Neural cell (in vitro differentiated cells): ENCODE data around the gene DPEP1. TPM values are rescaled to one million over a fixed set of nuclear protein-coding genes. Genes with fewer than 3 reads are reported as not detected.

Source experiments
- H2AFZ ChIP-seq: fragments of 200-600, 300-800 bp; sonication (generic), shearing (Covaris generic); 2 replicates; pipeline ENCODE4 v1.6.0; 2014; ENCODE audit warnings: low read depth, mild to moderate bottlenecking, antibody characterized with exemption, low read length, moderate library complexity
- H3F3A ChIP-seq: fragments of 200-600 bp; shearing (Covaris generic); 2 replicates; pipeline ENCODE4 v1.6.1; 2016; ENCODE audit warnings: mild to moderate bottlenecking, moderate library complexity, mixed read lengths, antibody characterized with exemption, low read length; ENCODE audit not compliant: insufficient read depth, poor library complexity, severe bottlenecking
- H3K27ac ChIP-seq: fragments of 200-600, 300-800 bp; sonication (generic), shearing (Covaris generic); 2 replicates; pipeline ENCODE4 v1.5.1; 2014; ENCODE audit warnings: mild to moderate bottlenecking, low read length, moderate library complexity
- H3K27me3 ChIP-seq: fragments of 300-800, 200-600 bp; sonication (generic), shearing (Covaris generic); 2 replicates; pipeline ENCODE4 v1.6.0; 2014; ENCODE audit warnings: mild to moderate bottlenecking, low read depth, low read length, moderate library complexity; ENCODE audit not compliant: insufficient read depth
- H3K36me3 ChIP-seq: fragments of 300-800, 200-600 bp; sonication (generic), shearing (Covaris generic); 2 replicates; pipeline ENCODE4 v1.5.1; 2014; ENCODE audit warnings: mild to moderate bottlenecking, antibody characterized with exemption, low read length, moderate library complexity; ENCODE audit not compliant: insufficient read depth
- H3K4me2 ChIP-seq: fragments of 300-800, 200-600 bp; sonication (generic), shearing (Covaris generic); 2 replicates; pipeline ENCODE4 v1.6.0; 2014; ENCODE audit warnings: mild to moderate bottlenecking, low read length
- H3K4me3 ChIP-seq: fragments of 300-800, 200-600 bp; sonication (generic), shearing (Covaris generic); 2 replicates; pipeline ENCODE4 v1.5.1; 2014; ENCODE audit warnings: mild to moderate bottlenecking, low read length, moderate library complexity
- H3K79me2 ChIP-seq: fragments of 200-600 bp; shearing (Covaris generic); replicated peaks from 2 replicates; pipeline ENCODE4 v1.6.0; 2014; ENCODE audit warnings: mild to moderate bottlenecking, low read length, moderate library complexity; ENCODE audit not compliant: insufficient read depth
- H3K9ac ChIP-seq: fragments of 300-800, 200-600 bp; sonication (generic), shearing (Covaris generic); 2 replicates; pipeline ENCODE4 v1.6.1; 2016; ENCODE audit warnings: mild to moderate bottlenecking, low read length, mixed read lengths
- H3K9me2 ChIP-seq: fragments of 200-600 bp; shearing (Covaris generic); 2 replicates; pipeline ENCODE4 v1.6.1; 2016; ENCODE audit warnings: mild to moderate bottlenecking, low read length, mixed read lengths; ENCODE audit not compliant: insufficient read depth
- H3K9me3 ChIP-seq: fragments of 200-600, 300-800 bp; sonication (generic), shearing (Covaris generic); 2 replicates; pipeline ENCODE4 v1.6.1; 2016; ENCODE audit warnings: mild to moderate bottlenecking, mixed run types, low read length, moderate library complexity, mixed read lengths
- H4K20me1 ChIP-seq: fragments of 200-600 bp; shearing (Covaris generic); 2 replicates; pipeline ENCODE4 v1.6.1; 2016; ENCODE audit warnings: mild to moderate bottlenecking, mixed run types; ENCODE audit not compliant: insufficient read depth
- EP300 ChIP-seq: fragments of 450-650 bp; conservative IDR thresholded peaks from 2 replicates; pipeline ENCODE4 v1.6.1; 2014; ENCODE audit warnings: antibody characterized with exemption, mild to moderate bottlenecking, moderate library complexity; ENCODE audit not compliant: poor library complexity, severe bottlenecking
- EZH2 ChIP-seq: fragments of 200-600, 300-800 bp; shearing (Covaris generic), sonication (generic); IDR thresholded peaks from 2 replicates; pipeline ENCODE4 v1.6.1; 2014; ENCODE audit warnings: antibody characterized with exemption, low read length, borderline replicate concordance, mild to moderate bottlenecking; ENCODE audit not compliant: insufficient read depth, poor library complexity, severe bottlenecking
- MXI1 ChIP-seq: fragments of 450-650 bp; conservative IDR thresholded peaks from 2 replicates; pipeline ENCODE4 v1.6.1; 2014; ENCODE audit warnings: antibody characterized with exemption, mild to moderate bottlenecking; ENCODE audit not compliant: poor library complexity, severe bottlenecking
- POLR2AphosphoS5 ChIP-seq: IDR thresholded peaks from 2 replicates; pipeline ENCODE4 v1.6.1; 2012
- RAD21 ChIP-seq: fragments of 450-650 bp; conservative IDR thresholded peaks from 2 replicates; pipeline ENCODE4 v1.6.1; 2014; ENCODE audit warnings: antibody characterized with exemption, mild to moderate bottlenecking, moderate library complexity
- SMC3 ChIP-seq: fragments of 450-650 bp; conservative IDR thresholded peaks from 2 replicates; pipeline ENCODE4 v1.6.1; 2014; ENCODE audit warnings: antibody characterized with exemption, mild to moderate bottlenecking, moderate library complexity; ENCODE audit not compliant: poor library complexity
- TAF1 ChIP-seq: IDR thresholded peaks from 2 replicates; pipeline ENCODE4 v1.6.1; 2012; ENCODE audit warnings: low read depth
- polyA plus RNA-seq: library from polyadenylated mRNA; depleted of rRNA; stranded (reverse); fragments of >200 nt; gene quantifications from 2 replicates; pipeline ENCODE4 v1.2.3, GENCODE V29; 2014
- TF ChIP-seq, protein P1 (sequence below): IDR thresholded peaks from 2 replicates; pipeline ENCODE4 v1.6.1; 2012; ENCODE audit warnings: borderline replicate concordance
- TF ChIP-seq, protein P2 (sequence below): fragments of 450-650 bp; IDR thresholded peaks from 2 replicates; pipeline ENCODE4 v1.5.1; 2014; ENCODE audit warnings: antibody characterized with exemption, mild to moderate bottlenecking, moderate library complexity; ENCODE audit not compliant: poor library complexity, severe bottlenecking

DPEP1 gene
- polyA plus RNA-seq, 1 donor from 2014 or later = 0.33 TPM

DNA sequence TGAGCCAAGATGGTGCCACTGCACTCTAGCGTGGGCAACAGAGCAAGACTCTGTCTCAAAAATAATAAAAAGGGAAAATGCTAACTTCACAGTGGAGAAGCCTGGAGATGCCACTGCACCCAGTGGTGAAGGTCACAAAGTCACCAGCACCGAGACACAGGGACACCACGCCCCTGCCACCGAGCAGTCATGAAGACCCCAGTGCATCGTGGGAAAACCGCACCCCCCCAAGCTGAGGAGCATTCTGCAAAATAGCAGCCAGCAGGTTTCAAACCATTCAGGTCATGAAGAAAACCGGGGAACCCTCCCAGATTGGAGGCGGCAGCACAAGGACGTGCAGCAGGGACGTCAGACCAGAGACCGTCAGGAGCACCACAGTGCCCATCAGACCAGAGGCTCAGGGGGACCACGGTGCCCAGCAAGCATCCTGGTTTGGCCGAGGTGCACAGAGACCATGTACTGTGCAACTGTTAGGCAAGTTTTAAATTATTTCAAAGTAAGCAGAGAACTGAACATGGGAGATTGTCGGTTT, 30.4 kb downstream of the DPEP1 start:
- no peaks in the 10 kb centered on the region for H4K20me1 ChIP-seq
- H3K27ac ChIP-seq = no peak overlapping the region
- TF ChIP-seq MXI1 = no peak
- TF ChIP-seq EP300 = no peak
- TF ChIP-seq EZH2 = no peak
- TF ChIP-seq, protein P1, sequence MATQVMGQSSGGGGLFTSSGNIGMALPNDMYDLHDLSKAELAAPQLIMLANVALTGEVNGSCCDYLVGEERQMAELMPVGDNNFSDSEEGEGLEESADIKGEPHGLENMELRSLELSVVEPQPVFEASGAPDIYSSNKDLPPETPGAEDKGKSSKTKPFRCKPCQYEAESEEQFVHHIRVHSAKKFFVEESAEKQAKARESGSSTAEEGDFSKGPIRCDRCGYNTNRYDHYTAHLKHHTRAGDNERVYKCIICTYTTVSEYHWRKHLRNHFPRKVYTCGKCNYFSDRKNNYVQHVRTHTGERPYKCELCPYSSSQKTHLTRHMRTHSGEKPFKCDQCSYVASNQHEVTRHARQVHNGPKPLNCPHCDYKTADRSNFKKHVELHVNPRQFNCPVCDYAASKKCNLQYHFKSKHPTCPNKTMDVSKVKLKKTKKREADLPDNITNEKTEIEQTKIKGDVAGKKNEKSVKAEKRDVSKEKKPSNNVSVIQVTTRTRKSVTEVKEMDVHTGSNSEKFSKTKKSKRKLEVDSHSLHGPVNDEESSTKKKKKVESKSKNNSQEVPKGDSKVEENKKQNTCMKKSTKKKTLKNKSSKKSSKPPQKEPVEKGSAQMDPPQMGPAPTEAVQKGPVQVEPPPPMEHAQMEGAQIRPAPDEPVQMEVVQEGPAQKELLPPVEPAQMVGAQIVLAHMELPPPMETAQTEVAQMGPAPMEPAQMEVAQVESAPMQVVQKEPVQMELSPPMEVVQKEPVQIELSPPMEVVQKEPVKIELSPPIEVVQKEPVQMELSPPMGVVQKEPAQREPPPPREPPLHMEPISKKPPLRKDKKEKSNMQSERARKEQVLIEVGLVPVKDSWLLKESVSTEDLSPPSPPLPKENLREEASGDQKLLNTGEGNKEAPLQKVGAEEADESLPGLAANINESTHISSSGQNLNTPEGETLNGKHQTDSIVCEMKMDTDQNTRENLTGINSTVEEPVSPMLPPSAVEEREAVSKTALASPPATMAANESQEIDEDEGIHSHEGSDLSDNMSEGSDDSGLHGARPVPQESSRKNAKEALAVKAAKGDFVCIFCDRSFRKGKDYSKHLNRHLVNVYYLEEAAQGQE = no peak
- TF ChIP-seq, protein P2, sequence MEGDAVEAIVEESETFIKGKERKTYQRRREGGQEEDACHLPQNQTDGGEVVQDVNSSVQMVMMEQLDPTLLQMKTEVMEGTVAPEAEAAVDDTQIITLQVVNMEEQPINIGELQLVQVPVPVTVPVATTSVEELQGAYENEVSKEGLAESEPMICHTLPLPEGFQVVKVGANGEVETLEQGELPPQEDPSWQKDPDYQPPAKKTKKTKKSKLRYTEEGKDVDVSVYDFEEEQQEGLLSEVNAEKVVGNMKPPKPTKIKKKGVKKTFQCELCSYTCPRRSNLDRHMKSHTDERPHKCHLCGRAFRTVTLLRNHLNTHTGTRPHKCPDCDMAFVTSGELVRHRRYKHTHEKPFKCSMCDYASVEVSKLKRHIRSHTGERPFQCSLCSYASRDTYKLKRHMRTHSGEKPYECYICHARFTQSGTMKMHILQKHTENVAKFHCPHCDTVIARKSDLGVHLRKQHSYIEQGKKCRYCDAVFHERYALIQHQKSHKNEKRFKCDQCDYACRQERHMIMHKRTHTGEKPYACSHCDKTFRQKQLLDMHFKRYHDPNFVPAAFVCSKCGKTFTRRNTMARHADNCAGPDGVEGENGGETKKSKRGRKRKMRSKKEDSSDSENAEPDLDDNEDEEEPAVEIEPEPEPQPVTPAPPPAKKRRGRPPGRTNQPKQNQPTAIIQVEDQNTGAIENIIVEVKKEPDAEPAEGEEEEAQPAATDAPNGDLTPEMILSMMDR = no peak
- no peak for TF ChIP-seq SMC3
- TF ChIP-seq RAD21 = no peak
- no peak for TF ChIP-seq POLR2AphosphoS5
- TF ChIP-seq TAF1 = no peak
- no peaks in the 10 kb centered on the region for H3F3A ChIP-seq
- H3K9me3 ChIP-seq = no peaks in the 10 kb centered on the region
- no peak overlapping the region for H2AFZ ChIP-seq
- H3K4me3 ChIP-seq = no peak overlapping the region
- H3K36me3 ChIP-seq = no peaks in the 10 kb centered on the region
- H3K4me2 ChIP-seq = no peak overlapping the region
- H3K79me2 ChIP-seq = no peaks in the 10 kb centered on the region
- H3K27me3 ChIP-seq = no peaks in the 10 kb centered on the region
- no peaks in the 10 kb centered on the region for H3K9me2 ChIP-seq
- H3K9ac ChIP-seq = no peak overlapping the region

GRCh38 chr16:89645122-89645521, 31.7 kb downstream of the DPEP1 start:
- TF ChIP-seq EP300 = no peak
- no peak for TF ChIP-seq EZH2
- TF ChIP-seq, protein P2 = no peak
- TF ChIP-seq SMC3 = no peak
- TF ChIP-seq RAD21 = no peak
- no peak for TF ChIP-seq POLR2AphosphoS5
- TF ChIP-seq TAF1 = no peak
- no peak for TF ChIP-seq MXI1
- TF ChIP-seq, protein P1 = no peak
- H3K36me3 ChIP-seq = no peaks in the 10 kb centered on the region

More at GRCh38 chr16:89645122-89645521, 31.7 kb downstream of the DPEP1 start:
- Histone ChIP-seq H3F3A (no peaks in the 10 kb centered on the region), H4K20me1 (no peaks in the 10 kb centered on the region), H3K4me2 (no peak overlapping the region), H3K9me2 (no peaks in the 10 kb centered on the region), H3K79me2 (no peaks in the 10 kb centered on the region), H3K4me3 (no peak overlapping the region), H2AFZ (no peak overlapping the region), H3K9ac (no peak overlapping the region), H3K27me3 (no peaks in the 10 kb centered on the region), H3K27ac (no peak overlapping the region), H3K9me3 (no peaks in the 10 kb centered on the region)
